Measurements from ENCODE around the gene AGAP2. TPM values are rescaled to one million over a fixed set of nuclear protein-coding genes. Genes with fewer than 3 reads are reported as not detected.
A peak's percentile ranks its signal among the peaks of the same experiment; 100 is the strongest.

AGAP2 gene
- total RNA-seq, 1 experiment from 2014 or later: 38.6 TPM

DNA sequence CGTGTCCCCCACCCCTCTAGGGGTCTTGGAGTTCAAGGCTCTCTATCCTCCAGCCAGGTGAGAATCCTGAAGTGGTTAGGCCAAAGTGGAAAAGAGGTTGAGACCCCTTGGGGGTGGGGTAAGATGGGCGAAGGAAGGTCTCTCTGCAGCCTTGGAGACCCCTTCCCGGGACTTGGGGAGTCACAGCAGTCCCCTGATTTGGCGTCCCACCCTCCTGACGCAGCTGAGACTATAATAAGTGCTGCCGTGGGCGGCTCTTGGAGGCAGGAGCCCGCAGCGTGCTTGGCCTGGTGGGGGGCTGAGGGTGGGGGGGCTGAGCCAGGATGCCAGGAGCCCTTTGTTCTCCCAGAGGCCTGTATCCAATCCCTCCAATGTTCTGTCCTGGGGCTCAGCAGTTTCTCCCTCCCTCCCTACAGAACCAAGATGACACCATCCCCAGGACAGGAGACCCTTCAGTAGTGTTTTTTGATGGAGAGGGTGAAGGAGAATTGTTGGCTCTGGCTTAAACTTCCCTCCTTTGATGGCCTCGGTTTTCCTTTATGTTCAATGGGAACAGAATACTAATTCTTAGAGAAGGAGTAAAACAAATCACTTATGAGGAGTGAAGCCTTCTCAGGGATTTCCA lies 1.5 kb upstream of the AGAP2 start:
- Histone ChIP-seq H3K27ac (no peak overlapping the region), H3K36me3 (no peaks in the 10 kb centered on the region), H3K27me3 (peaks cover 61% of the 10 kb centered on the region), H3K9me3 (replicated peaks) (no peaks in the 10 kb centered on the region), H3K4me1 (peaks cover 35% of the 10 kb centered on the region), H3K4me3 (no peak overlapping the region)
- no peak for DNase-seq

DNA sequence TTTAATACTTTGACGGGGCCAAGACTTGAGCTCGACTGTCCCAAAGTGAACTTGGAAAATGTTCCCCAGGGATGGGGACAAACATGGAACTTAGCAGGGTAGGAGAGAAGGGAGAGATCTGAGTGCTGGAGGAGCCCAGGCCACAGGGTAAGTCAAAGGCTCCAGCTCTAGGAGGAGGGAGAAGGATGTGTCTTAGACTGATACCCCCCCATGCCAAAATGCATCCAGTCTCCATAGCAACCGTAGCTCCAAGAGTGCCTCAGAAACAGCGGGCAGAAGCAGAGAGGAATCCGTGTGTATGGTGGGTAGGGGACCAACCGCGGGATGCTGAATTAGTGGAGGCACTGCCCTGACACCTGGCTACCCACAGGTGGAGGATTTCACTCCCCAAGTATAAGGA lies 845 bp upstream of the AGAP2 start:
- Histone ChIP-seq H3K4me1 (peaks cover 42% of the 10 kb centered on the region), H3K27me3 (peaks cover 61% of the 10 kb centered on the region), H3K4me3 (no peak overlapping the region), H3K9me3 (replicated peaks) (no peaks in the 10 kb centered on the region), H3K27ac (no peak overlapping the region), H3K36me3 (no peaks in the 10 kb centered on the region)
- DNase-seq: peak in 1 of 2 experiments; percentile 83

- Histone ChIP-seq H3K27me3 (peaks cover 55% of the 10 kb centered on the region), H3K4me1 (peaks cover 37% of the 10 kb centered on the region), H3K9me3 (replicated peaks) (no peaks in the 10 kb centered on the region), H3K36me3 (no peaks in the 10 kb centered on the region), H3K4me3 (peak overlapping the region; percentile 46), H3K27ac (no peak overlapping the region)
- peak; percentile 96 to 98 for DNase-seq
Measured at GRCh38 chr12:57737467-57738460, 778 bp downstream of the AGAP2 start.

GRCh38 chr12:57736741-57737466 lies 1.6 kb downstream of the AGAP2 start:
- Histone ChIP-seq H3K27me3 (peaks cover 47% of the 10 kb centered on the region), H3K36me3 (no peaks in the 10 kb centered on the region), H3K27ac (no peak overlapping the region), H3K4me1 (peaks cover 37% of the 10 kb centered on the region), H3K9me3 (replicated peaks) (no peaks in the 10 kb centered on the region), H3K4me3 (peak overlapping the region; percentile 45)
- peak; percentile 84 to 94 for DNase-seq

DNA sequence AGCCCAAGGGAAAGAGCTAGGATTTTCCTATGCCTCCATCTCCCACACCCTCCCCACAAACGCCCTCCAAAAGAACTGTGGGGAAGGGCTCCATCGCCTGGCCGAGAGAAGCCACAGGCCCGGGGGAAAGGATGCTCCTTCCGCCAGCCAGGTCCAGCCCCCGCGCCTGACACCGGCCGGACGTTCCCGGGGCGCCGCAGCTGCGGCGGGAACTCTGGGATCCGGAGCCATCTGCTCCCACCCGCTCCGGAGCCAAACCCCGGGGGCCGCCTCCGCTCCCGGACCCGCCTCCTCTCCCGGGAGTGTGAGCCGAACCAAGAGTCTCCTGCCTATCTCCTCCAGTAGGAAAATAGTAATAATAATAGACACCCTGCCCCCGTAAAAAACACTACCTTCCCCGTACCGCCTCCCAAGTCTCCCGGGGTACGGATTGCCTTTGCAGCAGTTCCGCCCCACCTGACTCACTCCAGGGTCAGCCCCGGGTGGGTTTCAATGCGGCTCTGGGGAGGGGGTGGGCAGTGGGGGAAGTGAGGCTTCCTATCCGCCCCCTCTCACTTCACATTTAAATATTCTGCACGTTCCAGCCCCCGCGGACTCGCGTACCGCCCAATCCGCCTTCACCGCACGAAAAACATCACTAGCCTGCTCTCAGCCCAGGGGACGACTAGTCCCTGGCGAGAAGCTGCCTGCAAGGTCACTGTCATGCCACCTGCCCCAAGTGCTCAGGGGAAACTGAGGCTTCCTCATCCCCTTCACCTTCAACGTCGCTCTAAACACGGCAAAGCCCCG lies 2.4 kb downstream of the AGAP2 start:
- H3K36me3 ChIP-seq: no peaks in the 10 kb centered on the region
- H3K9me3 ChIP-seq (replicated peaks): no peaks in the 10 kb centered on the region
- peak; percentile 100 for DNase-seq
- H3K4me3 ChIP-seq: peak overlapping the region; percentile 45
- H3K27me3 ChIP-seq: peaks cover 39% of the 10 kb centered on the region
- peak overlapping the region; percentile 50 for H3K27ac ChIP-seq
- peaks cover 37% of the 10 kb centered on the region for H3K4me1 ChIP-seq

DNA sequence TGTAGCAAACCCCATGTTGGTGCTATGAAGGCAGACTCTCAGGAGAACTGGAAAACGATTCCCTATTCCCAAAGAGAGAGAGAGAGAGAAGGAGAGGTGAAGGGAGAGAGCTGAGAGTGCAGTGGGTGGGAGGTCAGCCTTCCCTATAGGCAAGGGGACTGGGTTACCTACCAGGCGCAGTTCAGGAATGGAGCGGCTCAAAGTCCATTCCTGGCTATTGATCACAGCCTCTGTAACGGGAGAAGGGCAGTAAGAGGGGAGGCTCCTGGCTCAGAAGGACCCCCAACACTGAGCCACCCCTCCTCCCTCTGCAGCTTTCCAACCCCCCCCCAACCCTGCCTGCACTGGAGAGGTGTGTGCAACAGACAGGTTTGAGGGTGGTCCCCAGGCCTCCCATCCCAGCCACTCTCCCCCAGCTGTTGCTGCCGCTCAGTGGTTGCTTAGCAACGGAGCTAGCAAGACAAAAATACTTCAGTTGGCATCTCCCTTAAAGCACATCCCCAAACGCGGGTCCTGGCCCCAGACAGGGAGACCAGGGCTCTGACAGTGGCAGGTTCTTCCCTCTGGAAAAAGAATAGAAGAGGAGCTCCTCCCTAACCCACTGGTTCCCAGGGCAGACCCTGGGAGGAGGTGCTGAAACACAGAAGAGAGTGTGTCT lies 3.2 kb downstream of the AGAP2 start:
- DNase-seq: peak; percentile 100
- no peaks in the 10 kb centered on the region for H3K9me3 ChIP-seq (replicated peaks)
- H3K27ac ChIP-seq: peak overlapping the region; percentile 50
- H3K4me1 ChIP-seq: peaks cover 37% of the 10 kb centered on the region
- H3K4me3 ChIP-seq: peak overlapping the region; percentile 45
- H3K27me3 ChIP-seq: peaks cover 31% of the 10 kb centered on the region
- no peaks in the 10 kb centered on the region for H3K36me3 ChIP-seq

DNA sequence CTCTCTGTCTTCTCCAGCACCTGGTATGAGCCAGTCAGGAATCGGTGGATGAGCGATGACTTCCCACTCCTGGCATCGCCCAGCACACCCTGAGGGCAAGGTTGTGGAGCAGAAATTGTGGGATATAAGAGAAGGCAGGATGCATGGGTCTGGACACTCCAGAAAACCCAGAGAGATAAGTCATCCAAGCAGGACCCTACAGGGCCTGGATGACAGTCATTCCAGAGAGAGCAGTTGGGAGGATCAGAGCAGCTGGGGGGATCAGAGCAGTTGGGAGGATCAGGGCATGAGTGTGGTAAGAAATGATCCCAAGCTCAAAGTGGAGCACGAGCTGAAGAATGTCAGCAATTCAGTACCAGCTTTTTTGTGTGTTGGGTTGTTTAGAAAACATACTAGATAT lies 4.0 kb downstream of the AGAP2 start:
- Histone ChIP-seq H3K27ac (peak overlapping the region; percentile 50; the same call in 1 of the 2 replicates), H3K9me3 (replicated peaks) (no peaks in the 10 kb centered on the region), H3K4me3 (no peak overlapping the region), H3K4me1 (peaks cover 37% of the 10 kb centered on the region), H3K27me3 (peaks cover 23% of the 10 kb centered on the region), H3K36me3 (no peaks in the 10 kb centered on the region)
- DNase-seq: peak; percentile 97 to 98

GRCh38 chr12:57733928-57734327 lies 4.6 kb downstream of the AGAP2 start:
- Histone ChIP-seq H3K36me3 (no peaks in the 10 kb centered on the region), H3K4me3 (no peak overlapping the region), H3K27me3 (peaks cover 17% of the 10 kb centered on the region), H3K9me3 (replicated peaks) (no peaks in the 10 kb centered on the region), H3K27ac (no peak overlapping the region), H3K4me1 (peaks cover 33% of the 10 kb centered on the region)
- DNase-seq: peak in 1 of 2 experiments; percentile 76

GRCh38 chr12:57732726-57733593 lies 5.6 kb downstream of the AGAP2 start:
- no peak for DNase-seq
- H3K36me3 ChIP-seq: no peaks in the 10 kb centered on the region
- no peaks in the 10 kb centered on the region for H3K9me3 ChIP-seq (replicated peaks)
- peaks cover 33% of the 10 kb centered on the region for H3K4me1 ChIP-seq
- H3K27me3 ChIP-seq: peaks cover 16% of the 10 kb centered on the region
- H3K27ac ChIP-seq: no peak overlapping the region
- H3K4me3 ChIP-seq: no peak overlapping the region

GRCh38 chr12:57732270-57732669 lies 6.3 kb downstream of the AGAP2 start:
- H3K36me3 ChIP-seq: no peaks in the 10 kb centered on the region
- no peak overlapping the region for H3K4me3 ChIP-seq
- no peak overlapping the region for H3K27ac ChIP-seq
- DNase-seq: peak in 1 of 2 experiments; percentile 73
- H3K9me3 ChIP-seq (replicated peaks): no peaks in the 10 kb centered on the region
- peaks cover 30% of the 10 kb centered on the region for H3K4me1 ChIP-seq
- H3K27me3 ChIP-seq: peaks cover 9% of the 10 kb centered on the region

DNA sequence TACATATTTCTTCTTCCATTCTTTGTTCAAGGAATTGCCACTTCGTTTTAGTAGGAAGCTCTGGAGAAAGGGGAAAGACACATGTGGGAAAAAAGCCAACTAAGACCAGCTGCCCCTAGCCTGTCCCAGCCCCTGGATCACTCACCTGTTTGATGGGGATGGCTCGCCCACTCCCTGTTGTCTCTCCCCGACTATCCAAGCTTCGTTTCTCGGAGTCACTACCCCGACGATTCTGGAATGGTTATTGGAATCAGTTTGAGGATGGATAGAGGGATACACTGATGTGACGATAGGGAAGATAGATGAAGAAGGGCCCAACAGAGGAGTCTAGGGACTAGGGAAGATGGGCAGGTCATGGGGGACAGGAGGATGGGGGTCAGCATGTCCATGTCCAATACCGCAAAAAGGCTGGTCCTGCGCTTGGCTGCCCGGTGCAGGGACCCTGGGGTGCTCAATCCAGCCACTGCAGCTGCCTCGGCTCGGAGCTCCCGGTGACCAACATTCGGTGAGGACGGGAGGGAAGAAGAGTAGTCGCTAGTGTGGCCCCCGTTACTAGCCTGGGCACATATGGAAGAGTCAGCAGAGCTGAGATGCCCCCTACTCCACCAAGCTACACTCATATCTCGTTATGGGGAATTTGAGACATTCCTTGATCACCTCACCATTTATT lies 7.0 kb downstream of the AGAP2 start:
- no peak for DNase-seq
- no peaks in the 10 kb centered on the region for H3K36me3 ChIP-seq
- no peaks in the 10 kb centered on the region for H3K9me3 ChIP-seq (replicated peaks)
- H3K27ac ChIP-seq: no peak overlapping the region
- peaks cover 1% of the 10 kb centered on the region for H3K27me3 ChIP-seq
- H3K4me3 ChIP-seq: no peak overlapping the region
- peaks cover 23% of the 10 kb centered on the region for H3K4me1 ChIP-seq

- no peak for DNase-seq
- Histone ChIP-seq H3K9me3 (replicated peaks) (no peaks in the 10 kb centered on the region), H3K36me3 (no peaks in the 10 kb centered on the region), H3K27me3 (no peaks in the 10 kb centered on the region), H3K4me3 (no peak overlapping the region), H3K4me1 (peaks cover 15% of the 10 kb centered on the region), H3K27ac (no peak overlapping the region)
Measured at GRCh38 chr12:57730336-57731067, 8.0 kb downstream of the AGAP2 start.
